Activated CD4-positive, alpha-beta T cell treated with anti-CD3 and anti-CD28 coated beads for 48 hours (primary cell): ENCODE data around the gene PTPRN2.
"Not testable (repeated sequence)": the region's sequence is repeated elsewhere in the genome, so short reads cannot be mapped to it uniquely, and the experiment has no call there.

Experiments
- DNase-seq: peaks from one replicate; pipeline ENCODE4 v3.0.0-alpha.2; 2020

Gene PTPRN2

DNA sequence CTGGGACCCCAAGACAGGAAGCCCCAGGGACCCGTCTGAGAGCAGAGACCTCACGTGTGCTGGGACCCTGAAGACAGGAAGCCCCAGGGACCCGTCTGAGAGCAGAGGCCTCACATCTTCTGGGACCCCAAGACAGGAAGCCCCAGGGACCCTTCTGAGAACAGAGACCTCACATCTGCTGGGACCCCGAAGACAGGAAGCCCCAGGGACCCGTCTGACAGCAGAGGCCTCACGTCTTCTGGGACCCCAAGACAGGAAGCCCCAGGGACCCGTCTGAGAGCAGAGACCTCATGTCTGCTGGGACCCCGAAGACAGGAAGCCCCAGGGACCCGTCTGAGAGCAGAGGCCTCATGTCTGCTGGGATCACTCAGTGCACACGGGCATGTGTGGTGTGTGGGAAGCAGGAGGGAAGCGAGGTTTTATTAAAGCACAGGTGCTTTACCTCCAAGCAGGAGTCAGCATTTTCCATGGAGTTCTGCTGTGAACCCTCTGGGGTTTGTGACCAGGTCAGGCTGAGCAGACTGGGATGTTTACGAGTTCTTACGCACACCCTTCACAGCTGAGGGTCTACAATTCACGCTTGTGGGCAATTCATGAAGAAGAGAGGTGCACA, 660.2 kb downstream of the PTPRN2 start:
- no peak for DNase-seq

- DNase-seq, result no peak
These were observed 661.0 kb downstream of the PTPRN2 start for GRCh38 chr7:157926521-157927150.

GRCh38 chr7:157926107-157926506, 661.5 kb downstream of the PTPRN2 start:
- no peak for DNase-seq

GRCh38 chr7:157925383-157925875, 662.2 kb downstream of the PTPRN2 start:
- DNase-seq, result no peak

GRCh38 chr7:157923903-157924630, 663.6 kb downstream of the PTPRN2 start:
- DNase-seq, result no peak

GRCh38 chr7:157922576-157922975, 665.0 kb downstream of the PTPRN2 start:
- DNase-seq, result no peak

- no peak for DNase-seq
These were observed 669.1 kb downstream of the PTPRN2 start for GRCh38 chr7:157918326-157919080.

DNA sequence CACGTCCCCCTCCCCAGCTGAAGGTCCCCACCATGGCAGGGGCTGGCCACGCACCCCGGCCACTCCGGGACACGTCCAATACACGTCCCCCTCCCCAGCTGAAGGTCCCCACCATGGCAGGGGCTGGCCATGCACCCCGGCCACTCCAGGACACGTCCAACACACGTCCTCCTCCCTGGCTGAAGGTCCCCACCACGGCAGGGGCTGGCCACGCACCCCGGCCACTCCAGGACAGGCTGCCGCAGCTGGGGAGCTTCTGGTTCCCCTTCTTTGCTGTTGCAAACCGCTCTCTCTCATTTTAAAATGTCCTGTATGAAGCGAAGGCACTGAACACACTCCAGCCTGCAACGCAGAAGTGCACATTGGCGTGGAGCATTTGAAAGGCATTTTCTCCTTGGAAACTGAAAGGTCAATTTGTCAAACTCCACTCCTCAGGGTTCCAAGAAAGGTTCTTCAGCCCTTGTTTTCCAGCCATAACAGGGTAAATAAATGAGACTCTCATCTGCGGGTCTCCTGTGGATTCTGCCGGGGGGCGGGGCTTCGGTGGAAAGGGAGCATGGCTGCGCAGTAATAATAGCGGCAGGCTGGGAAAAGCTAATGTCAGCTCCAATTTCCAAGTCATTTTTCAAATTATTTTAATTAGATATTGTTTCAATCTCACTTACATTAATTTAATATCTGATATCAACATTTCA, 670.5 kb downstream of the PTPRN2 start:
- no peak for DNase-seq

- DNase-seq, result no peak
These were observed 677.2 kb downstream of the PTPRN2 start for GRCh38 chr7:157910446-157910845.

- not testable (repeated sequence) for DNase-seq
These were observed 677.6 kb downstream of the PTPRN2 start for GRCh38 chr7:157910045-157910444.

DNA sequence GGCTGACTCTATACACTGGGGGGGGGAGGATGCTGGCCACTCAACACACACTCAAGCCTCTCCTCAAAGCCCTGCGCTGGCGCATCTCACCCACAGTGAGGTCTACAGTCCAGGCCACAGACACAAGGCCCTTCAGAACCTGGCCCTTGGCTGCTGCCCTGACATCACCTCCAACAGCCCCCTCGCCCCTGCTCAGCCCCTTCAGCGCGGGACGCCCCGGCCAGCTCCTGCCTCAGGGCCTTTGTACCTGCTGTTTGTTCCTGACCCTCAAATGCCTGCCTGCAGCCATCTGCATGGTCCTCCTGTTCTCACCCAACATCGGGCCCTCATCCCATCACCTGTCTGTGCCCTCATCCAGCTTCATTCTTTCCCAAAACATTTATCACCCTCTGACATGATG, 678.3 kb downstream of the PTPRN2 start:
- no peak for DNase-seq

DNA sequence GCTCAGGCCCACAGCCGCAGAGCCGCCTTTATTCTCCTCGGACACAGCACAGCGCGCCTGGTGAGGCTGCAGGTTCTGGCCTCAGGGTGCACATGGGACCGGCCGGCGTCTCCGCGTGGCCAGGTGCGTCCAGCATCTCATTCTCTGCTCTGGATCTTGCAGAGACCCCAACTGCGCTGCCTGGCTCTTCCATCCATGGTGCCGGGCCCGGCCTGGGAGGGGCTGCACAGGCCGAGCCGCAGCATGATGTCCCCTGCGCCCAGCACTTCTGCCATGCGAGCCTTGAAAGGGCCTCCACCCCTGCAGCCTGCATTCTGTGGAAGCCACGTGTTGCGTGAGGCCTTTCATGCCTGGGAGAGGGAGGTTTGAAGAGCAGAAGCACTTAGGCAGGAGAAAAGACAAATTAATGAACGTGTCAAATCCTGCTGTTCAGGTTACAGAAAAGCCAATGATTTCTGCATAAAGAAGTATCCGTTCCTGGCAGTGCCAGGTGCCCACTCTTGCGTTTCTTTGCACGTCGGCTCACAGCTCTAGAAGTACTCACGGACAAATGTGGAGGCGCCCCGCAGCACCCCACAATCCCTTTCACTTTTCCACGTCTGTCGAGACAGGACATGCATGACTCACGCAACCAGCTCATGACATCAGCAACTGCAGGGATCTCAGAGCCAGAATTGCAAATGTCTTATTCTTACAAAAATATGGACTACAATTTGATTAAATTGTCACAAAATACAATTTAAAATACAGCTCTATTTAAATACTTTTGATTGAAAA, 679.4 kb downstream of the PTPRN2 start:
- DNase-seq, result no peak

DNA sequence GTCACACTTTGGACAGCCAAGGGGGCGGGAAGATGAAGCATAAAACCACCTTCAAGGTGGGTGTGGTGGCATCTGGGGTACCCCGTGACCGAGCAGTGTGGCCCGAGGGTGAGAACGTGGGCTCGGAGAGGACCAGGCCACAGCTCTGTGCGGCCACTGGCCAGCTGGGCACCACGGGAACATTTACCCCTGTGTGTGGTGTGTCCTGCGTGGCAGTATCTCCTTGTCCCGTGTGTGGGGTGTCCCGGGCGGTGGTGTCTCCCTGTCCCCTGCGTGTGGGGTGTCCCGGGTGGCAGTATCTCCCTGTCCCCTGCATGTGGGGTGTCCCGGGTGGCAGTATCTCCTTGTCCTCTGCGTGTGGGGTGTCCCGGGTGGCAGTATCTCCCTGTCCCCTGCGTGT, 680.5 kb downstream of the PTPRN2 start:
- DNase-seq, result no peak

- no peak for DNase-seq
These were observed 681.0 kb downstream of the PTPRN2 start for GRCh38 chr7:157906583-157906982.

GRCh38 chr7:157905651-157906461, 681.8 kb downstream of the PTPRN2 start:
- DNase-seq, result no peak

DNA sequence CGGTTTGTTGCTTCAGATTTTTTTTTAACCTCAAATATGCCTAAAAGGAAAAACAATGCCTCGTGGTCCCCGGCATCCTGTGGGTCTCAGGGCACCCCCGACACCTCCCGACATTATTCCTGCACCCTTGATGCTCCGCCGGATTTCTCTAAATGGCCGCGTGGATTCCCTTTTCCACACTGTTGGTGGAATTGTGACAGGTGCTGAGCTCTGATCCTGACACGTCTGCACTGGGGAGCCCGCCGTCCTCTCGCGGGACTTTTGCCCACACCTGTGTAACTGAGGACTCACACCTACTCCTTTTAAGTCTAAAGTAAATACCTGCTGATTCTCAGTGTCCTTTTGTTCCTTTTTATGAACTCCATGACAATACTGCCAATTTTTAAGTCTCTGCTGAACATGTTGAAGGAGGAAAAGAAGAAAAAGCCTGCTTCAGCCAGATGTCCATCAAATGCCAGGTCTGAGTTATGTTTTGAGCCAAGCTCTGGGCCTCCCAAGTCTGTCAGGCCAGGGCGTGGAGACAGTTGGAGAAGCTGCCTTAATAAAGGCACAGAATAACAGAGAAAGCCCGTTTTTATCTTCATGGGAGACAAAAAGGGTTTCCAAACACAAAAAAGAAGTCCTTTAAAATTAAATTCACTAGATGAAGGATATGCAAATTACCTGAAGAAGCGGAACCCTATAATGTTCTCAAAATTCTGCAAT, 682.6 kb downstream of the PTPRN2 start:
- no peak for DNase-seq

GRCh38 chr7:157904211-157904865, 683.3 kb downstream of the PTPRN2 start:
- DNase-seq, result no peak

DNA sequence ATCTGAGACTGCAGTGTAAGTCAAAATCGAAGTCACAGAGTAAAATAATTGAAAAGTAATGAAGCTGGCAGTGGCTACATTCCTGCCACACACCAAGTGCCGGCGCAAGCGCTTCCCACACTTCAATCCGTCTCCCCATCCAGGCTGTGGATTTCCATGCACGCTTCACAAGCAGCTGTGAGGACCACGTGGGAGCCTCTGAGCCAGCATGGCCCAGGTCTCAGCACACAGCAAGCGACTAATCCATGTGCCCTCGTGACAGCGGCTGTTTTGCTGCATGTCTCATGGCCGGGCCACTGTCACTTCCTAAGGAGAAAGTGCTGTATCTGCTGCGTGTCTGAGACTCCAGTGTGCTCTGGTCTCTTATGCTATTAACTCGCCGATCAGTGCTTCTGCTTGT, 683.9 kb downstream of the PTPRN2 start:
- DNase-seq, result no peak

DNA sequence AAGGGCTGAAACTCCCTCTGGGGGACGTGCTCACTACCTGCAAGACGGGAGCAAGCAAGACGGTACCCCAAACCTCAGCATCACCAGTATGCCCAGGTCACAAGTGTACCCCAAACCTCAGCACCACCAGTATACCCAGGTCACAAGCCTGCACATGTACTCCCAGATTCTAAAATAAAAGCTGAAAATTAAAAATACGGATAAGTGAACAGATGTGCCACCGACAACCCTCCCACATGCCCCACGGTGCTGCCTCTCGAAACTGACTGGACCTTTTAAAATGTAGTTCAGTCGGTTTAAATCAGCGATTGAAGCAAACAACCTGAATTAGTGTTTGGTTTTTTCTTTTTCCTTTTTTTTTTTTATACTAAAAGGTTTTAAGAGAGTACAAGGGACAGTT, 684.3 kb downstream of the PTPRN2 start:
- DNase-seq, result no peak
